Endothelial cell of umbilical vein (primary cell): Measurements from ENCODE around the gene RPF1. TPM values are rescaled to one million over a fixed set of nuclear protein-coding genes. Genes with fewer than 3 reads are reported as not detected.

Experiments
- BruUV-seq: library from RNA; stranded (reverse); fragments of 400-500 nt; replicated peaks from 2 replicates; lab custom pipeline; 2021; lab: Mats Ljungman, UMichigan
- CTCF ChIA-PET: fragments of 300-600, 350-600 bp; sonication (Branson Sonifier 250); formaldehyde crosslinking; loops from one replicate; lab custom pipeline; 2021; ENCODE audit warnings: antibody characterized with exemption, inconsistent platforms; lab: Charles Lee
- POLR2A ChIA-PET: fragments of 300-600, 350-600 bp; sonication (Branson Sonifier 250); formaldehyde crosslinking; loops from one replicate; lab custom pipeline; 2021; ENCODE audit warnings: antibody characterized with exemption, inconsistent platforms; lab: Charles Lee
- DNase-seq: peaks from one replicate; pipeline ENCODE4 v3.0.0-alpha.2; 2011; ENCODE audit warnings: low read depth, low spot score
- FAIRE-seq: peaks from 2 replicates; lab custom pipeline; 2011; peaks lifted over from hg19 to GRCh38; lab: Jason Lieb, UNC
- H2AFZ ChIP-seq: 2 replicates; pipeline ENCODE4 v1.6.0; 2012; ENCODE audit warnings: low read depth, low read length, control low read depth, inconsistent platforms
- H3K27ac ChIP-seq: 2 replicates; pipeline ENCODE4 v1.5.1; 2011; ENCODE audit warnings: low read depth, mild to moderate bottlenecking, control low read depth, low read length, moderate library complexity; ENCODE audit not compliant: insufficient read depth
- H3K27me3 ChIP-seq, 2 experiments: 2 replicates each; pipeline versions ENCODE4 v1.6.0 to v1.6.1; 2011; ENCODE audit warnings: low read length in 2 of 2, mixed read lengths in 1 of 2; ENCODE audit not compliant: control insufficient read depth in 2 of 2, insufficient read depth in 2 of 2
- H3K36me3 ChIP-seq, 2 experiments: 2 replicates in 1 of 2; 3 replicates in 1 of 2; pipeline ENCODE4 v1.5.1; 2011; ENCODE audit warnings: low read length in 2 of 2, mild to moderate bottlenecking in 1 of 2, moderate library complexity in 1 of 2; ENCODE audit not compliant: control insufficient read depth in 2 of 2, insufficient read depth in 2 of 2; ENCODE audit errors: extremely low read depth in 1 of 2
- H3K4me1 ChIP-seq: 3 replicates; pipeline ENCODE4 v1.5.1; 2011; ENCODE audit warnings: mild to moderate bottlenecking, low read length; ENCODE audit not compliant: control insufficient read depth, insufficient read depth; ENCODE audit errors: extremely low read depth
- H3K4me2 ChIP-seq: 2 replicates; pipeline ENCODE4 v1.6.1; 2011; ENCODE audit warnings: low read length, control low read depth, mixed read lengths; ENCODE audit not compliant: insufficient read depth
- H3K4me3 ChIP-seq, 3 experiments: fragments of 200-600 bp in 1 of 3; sonication (generic), shearing (Covaris generic) in 1 of 3; replicated peaks in 1 of 3; 2 replicates each; pipeline ENCODE4 v1.5.1; 2011 to 2016; ENCODE audit warnings: control low read depth in 3 of 3, low read length in 3 of 3, mild to moderate bottlenecking in 2 of 3, inconsistent platforms in 1 of 3, low read depth in 1 of 3, moderate library complexity in 1 of 3; ENCODE audit not compliant: insufficient read depth in 1 of 3
- H3K79me2 ChIP-seq: 2 replicates; pipeline ENCODE4 v1.6.0; 2012; ENCODE audit warnings: low read length, inconsistent platforms; ENCODE audit not compliant: control insufficient read depth, insufficient read depth
- H3K9ac ChIP-seq: replicated peaks from 2 replicates; pipeline ENCODE3; 2011; ENCODE audit warnings: low read length, control low read depth; ENCODE audit not compliant: insufficient read depth; ENCODE audit errors: extremely low read depth
- H3K9me1 ChIP-seq: replicated peaks from 3 replicates; pipeline ENCODE4 v1.6.0; 2011; ENCODE audit warnings: mild to moderate bottlenecking, low read length; ENCODE audit not compliant: control insufficient read depth, insufficient read depth; ENCODE audit errors: extremely low read depth
- H3K9me3 ChIP-seq: replicated peaks from 2 replicates; pipeline ENCODE4 v1.5.1; 2012; ENCODE audit warnings: low read length, inconsistent platforms; ENCODE audit not compliant: control insufficient read depth, insufficient read depth
- H4K20me1 ChIP-seq: replicated peaks from 2 replicates; pipeline ENCODE3; 2011; ENCODE audit warnings: mild to moderate bottlenecking, low read length; ENCODE audit not compliant: control insufficient read depth, insufficient read depth; ENCODE audit errors: extremely low read depth
- CTCF ChIP-seq, 2 donors: IDR thresholded peaks; 1 replicate in 1 of 2; 2 replicates in 1 of 2; pipeline ENCODE4 v1.5.1; 2011; ENCODE audit warnings: low read length in 2 of 2, mild to moderate bottlenecking in 2 of 2, moderate library complexity in 2 of 2, control low read depth in 1 of 2, inconsistent platforms in 1 of 2, low read depth in 1 of 2; ENCODE audit not compliant: insufficient read depth in 1 of 2; ENCODE audit errors: extremely low read depth in 1 of 2
- EZH2 ChIP-seq: IDR thresholded peaks from 2 replicates; pipeline ENCODE4 v1.6.1; 2012; ENCODE audit warnings: borderline replicate concordance, low read depth, mild to moderate bottlenecking, moderate library complexity, low read length, inconsistent platforms; ENCODE audit not compliant: severe bottlenecking
- FOS ChIP-seq: IDR thresholded peaks from 2 replicates; pipeline ENCODE4 v1.6.1; 2011; ENCODE audit warnings: mild to moderate bottlenecking, low read length, moderate library complexity, borderline replicate concordance; ENCODE audit not compliant: insufficient read depth
- GATA2 ChIP-seq: IDR thresholded peaks from 2 replicates; pipeline ENCODE4 v1.7.0; 2011; ENCODE audit warnings: low read depth, mild to moderate bottlenecking, moderate library complexity, mixed read lengths, low read length; ENCODE audit not compliant: insufficient read length, insufficient read depth
- JUN ChIP-seq: IDR thresholded peaks from 2 replicates; pipeline ENCODE4 v1.6.1; 2011; ENCODE audit warnings: borderline replicate concordance, low read depth; ENCODE audit not compliant: insufficient read length, insufficient read depth
- MAX ChIP-seq: IDR thresholded peaks from 2 replicates; pipeline ENCODE4 v1.6.1; 2011; ENCODE audit not compliant: insufficient read depth, insufficient read length
- MYC ChIP-seq: IDR thresholded peaks from one replicate; pipeline ENCODE4 v1.6.1; 2011; ENCODE audit warnings: mild to moderate bottlenecking, low read depth, low read length
- POLR2A ChIP-seq: IDR thresholded peaks from 2 replicates; pipeline ENCODE4 v1.6.1; 2012; ENCODE audit warnings: low read depth, mild to moderate bottlenecking, control low read depth, low read length
- POLR2AphosphoS5 ChIP-seq: IDR thresholded peaks from 2 replicates; pipeline ENCODE4 v1.6.1; 2012; ENCODE audit warnings: low read depth, mild to moderate bottlenecking, control low read depth, low read length, moderate library complexity; ENCODE audit not compliant: insufficient read depth
- dilution Hi-C: fragments of 300-500 bp; cut with MboI; formaldehyde crosslinking; loops from one replicate; pipeline ENCODE4 v1.15.0; 2019; ENCODE audit warnings: low sequenced_read_pairs; ENCODE audit not compliant: extremely low pct_ligation_motif_present
- intact Hi-C: fragments of 100-400 bp; cut with micrococcal nuclease; formaldehyde crosslinking; loops from one replicate; pipeline ENCODE4 v1.10.0; 2022
- polyA plus RNA-seq, 4 experiments: library from polyadenylated mRNA; depleted of rRNA in 3 of 4; stranded (reverse) in 3 of 4; unstranded in 1 of 4; fragments of >200 nt; gene quantifications; 2 replicates each; pipeline versions ENCODE4 v1.2.1 to v1.2.3, GENCODE V29; 2011 to 2012; ENCODE audit warnings: missing spikeins in 1 of 4
- total RNA-seq: library from RNA; stranded (reverse); gene quantifications from 2 replicates; pipeline ENCODE4 v1.2.3, GENCODE V29; 2021

RPF1 gene
- total and polyA plus RNA-seq, 2 donors (not counting 3 experiments of a cell fraction or from before 2014, with no cell fraction given), result 15.3 to 32.6 TPM

GRCh38 chr1:84510668-84511067 is 31.6 kb downstream of the RPF1 start:
- H3K9me3 ChIP-seq, result no peaks in the 10 kb centered on the region
- ChIA-PET POLR2A (no interaction called here), CTCF (interaction anchor here (0.7 to 0.9 kb wide), 2 partner anchors 109 to 369 kb away, joined by 3 read pairs; no protein-coding TSS in a partner anchor)
- H2AFZ ChIP-seq, result no peak overlapping the region
- H3K4me1 ChIP-seq, result peaks cover 5% of the 10 kb centered on the region
- dilution Hi-C loops (no loop called here), intact Hi-C loops (no loop called here)
- H3K9ac ChIP-seq, result no peak overlapping the region
- no peak for TF ChIP-seq JUN
- TF ChIP-seq MYC, result no peak
- no peak for TF ChIP-seq FOS
- TF ChIP-seq EZH2, result no peak
- no peak for TF ChIP-seq GATA2
- TF ChIP-seq POLR2A, result no peak
- no peak for TF ChIP-seq POLR2AphosphoS5
- no peak for TF ChIP-seq MAX
- no peak for DNase-seq
- H3K36me3 ChIP-seq, result no peaks in the 10 kb centered on the region
- no peak for FAIRE-seq
- no peaks in the 10 kb centered on the region for H3K9me1 ChIP-seq
- H3K4me3 ChIP-seq, result no peak overlapping the region
- no peak overlapping the region for H3K27ac ChIP-seq
- no peak overlapping the region for H3K4me2 ChIP-seq
- peaks cover under 1% of the 10 kb centered on the region for H3K79me2 ChIP-seq
- no peaks in the 10 kb centered on the region for H3K27me3 ChIP-seq
- BruUV-seq, result no TSS peak
- no peaks in the 10 kb centered on the region for H4K20me1 ChIP-seq

DNA sequence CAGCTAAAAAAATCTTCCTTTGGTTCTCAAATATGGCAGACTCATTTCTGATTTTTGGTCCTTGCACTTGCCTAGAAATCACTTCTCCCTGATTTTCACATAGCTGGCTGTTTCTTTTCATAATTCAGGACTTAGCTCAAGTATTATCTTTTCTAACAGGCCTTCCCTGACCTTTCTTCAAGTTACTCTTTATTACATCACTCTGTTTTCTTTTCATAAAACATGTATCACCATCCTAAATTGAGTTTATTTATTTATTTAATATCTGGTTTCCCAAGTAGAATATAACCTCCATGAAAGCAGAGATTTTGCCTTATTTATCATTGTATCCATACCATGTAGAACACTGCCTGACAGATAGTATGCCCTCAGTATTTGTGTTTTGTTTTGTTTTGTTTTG is 45.5 kb downstream of the RPF1 start:
- intact Hi-C loops, result no loop called here
- no peak for FAIRE-seq
- H2AFZ ChIP-seq, result no peak overlapping the region
- H3K9ac ChIP-seq, result no peak overlapping the region
- no peaks in the 10 kb centered on the region for H3K27me3 ChIP-seq
- ChIA-PET POLR2A (no interaction called here), CTCF (no interaction called here)
- no peak overlapping the region for H3K4me3 ChIP-seq
- BruUV-seq, result no TSS peak
- no peaks in the 10 kb centered on the region for H3K9me1 ChIP-seq
- no peak overlapping the region for H3K27ac ChIP-seq
- H3K4me1 ChIP-seq, result no peaks in the 10 kb centered on the region
- dilution Hi-C loops, result no loop called here
- H3K36me3 ChIP-seq, result no peaks in the 10 kb centered on the region
- H3K4me2 ChIP-seq, result no peak overlapping the region
- no peaks in the 10 kb centered on the region for H3K9me3 ChIP-seq
- H4K20me1 ChIP-seq, result no peaks in the 10 kb centered on the region
- TF ChIP-seq MYC (no peak), EZH2 (no peak), MAX (no peak), GATA2 (no peak), CTCF (IDR thresholded peaks at IDR 0.05; ENCODE audit: extremely low read depth in 1 of 2, insufficient read depth in 1 of 2, low read depth in 1 of 2, low read length in 2 of 2) (no peak), POLR2AphosphoS5 (no peak), POLR2A (no peak)
- DNase-seq, result no peak
- no peaks in the 10 kb centered on the region for H3K79me2 ChIP-seq
